T-cell (primary cell): ENCODE measurements around the gene RERE. TPM values are rescaled to one million over a fixed set of nuclear protein-coding genes. Genes with fewer than 3 reads are reported as not detected.

Source experiments
- ATAC-seq, 4 experiments: fragments of 200-7000 bp in 3 of 4; fragments of 150-1000 bp in 1 of 4; cut with Tn5 transposase; replicated peaks in 1 of 4; 1 replicate in 3 of 4; 2 replicates in 1 of 4; pipeline ENCODE4 v1.10.0; 2021; ENCODE audit warnings: moderate library complexity in 3 of 4, mild to moderate bottlenecking in 2 of 4, moderate number of reproducible peaks in 1 of 4
- CTCF ChIA-PET, 2 donors: fragments of 300-600 bp; sonication (Branson Sonifier 250); formaldehyde crosslinking; loops; one replicate each; lab custom pipeline; 2022; ENCODE audit warnings: antibody characterized with exemption in 2 of 2; lab: Charles Lee
- POLR2A ChIA-PET, 2 donors: fragments of 300-600 bp; sonication (Branson Sonifier 250); formaldehyde crosslinking; loops; one replicate each; lab custom pipeline; 2022; ENCODE audit warnings: antibody characterized with exemption in 2 of 2; lab: Charles Lee
- DNase-seq, 35 experiments: peaks; one replicate each; pipeline versions ENCODE4 v3.0.0 to v3.0.0-alpha.2; 2013 to 2023
- H3K27ac ChIP-seq: one replicate; pipeline ENCODE4 v1.5.1; 2013; ENCODE audit warnings: low read length
- H3K27me3 ChIP-seq, 2 experiments: replicated peaks in 1 of 2; 1 replicate in 1 of 2; 2 replicates in 1 of 2; pipeline versions ENCODE4 v1.6.1 to v1.7.0; 2013; ENCODE audit warnings: low read length in 1 of 2, mixed read lengths in 1 of 2; ENCODE audit not compliant: control insufficient read depth in 2 of 2, insufficient read depth in 2 of 2; ENCODE audit errors: extremely low read depth in 1 of 2
- H3K36me3 ChIP-seq, 2 donors: 1 replicate in 1 of 2; 2 replicates in 1 of 2; pipeline versions ENCODE4 v1.6.1 to v1.7.0; 2013; ENCODE audit warnings: low read length in 1 of 2; ENCODE audit not compliant: control insufficient read depth in 2 of 2, insufficient read depth in 1 of 2; ENCODE audit errors: extremely low read depth in 1 of 2
- H3K4me1 ChIP-seq, 2 experiments: 1 replicate in 1 of 2; 2 replicates in 1 of 2; pipeline versions ENCODE4 v1.6.1 to v1.7.0; 2013; ENCODE audit warnings: low read length in 2 of 2, mixed read lengths in 1 of 2; ENCODE audit not compliant: insufficient read depth in 2 of 2, control insufficient read depth in 1 of 2; ENCODE audit errors: extremely low read depth in 1 of 2
- H3K4me3 ChIP-seq, 2 donors: 1 replicate in 1 of 2; 2 replicates in 1 of 2; pipeline versions ENCODE4 v1.5.1 to v1.7.0; 2013; ENCODE audit warnings: mild to moderate bottlenecking in 2 of 2, low read length in 1 of 2, moderate library complexity in 1 of 2; ENCODE audit not compliant: control insufficient read depth in 1 of 2; ENCODE audit errors: extremely low read depth in 1 of 2
- H3K9me3 ChIP-seq: 2 replicates; pipeline ENCODE4 v1.7.0; 2013
- H3K27ac Mint-ChIP-seq, 2 donors: one replicate each; pipeline ENCODE4 v1.8.0; 2020 to 2021; ENCODE audit warnings: mild to moderate bottlenecking in 2 of 2, mixed read lengths in 2 of 2
- H3K27me3 Mint-ChIP-seq, 2 donors: one replicate each; pipeline ENCODE4 v1.8.0; 2021 to 2022; ENCODE audit warnings: mixed read lengths in 2 of 2
- H3K36me3 Mint-ChIP-seq: one replicate; pipeline ENCODE4 v1.8.0; 2021; ENCODE audit warnings: mixed read lengths
- H3K4me1 Mint-ChIP-seq, 3 donors: one replicate each; pipeline ENCODE4 v1.8.0; 2020 to 2022; ENCODE audit warnings: mixed read lengths in 3 of 3, mild to moderate bottlenecking in 1 of 3
- H3K4me3 Mint-ChIP-seq, 3 donors: one replicate each; pipeline ENCODE4 v1.8.0; 2020 to 2022; ENCODE audit warnings: mild to moderate bottlenecking in 3 of 3, mixed read lengths in 3 of 3, moderate library complexity in 3 of 3
- H3K9me3 Mint-ChIP-seq, 3 donors: one replicate each; pipeline ENCODE4 v1.8.0; 2020 to 2022; ENCODE audit warnings: mixed read lengths in 3 of 3
- WGBS: methylation state at CpG from one replicate; pipeline ENCODE4 v1.1.5; 2013; ENCODE audit warnings: missing lambda C conversion rate; ENCODE audit not compliant: insufficient coverage; 5-methylcytosine and 5-hydroxymethylcytosine counted together
- total RNA-seq, 35 experiments: library from RNA in 6 of 35; stranded (reverse) in 6 of 35; fragments of 120-200 nt in 1 of 35; gene quantifications; one replicate each; pipeline versions ENCODE4 v1.2.1 to v1.2.4 and lab custom pipeline; 2013 to 2026

RERE gene
- total RNA-seq, 5 donors from 2014 or later (not counting 1 experiment from before 2014, with no cell fraction given): 85.1 to 116 (median 103) TPM

DNA sequence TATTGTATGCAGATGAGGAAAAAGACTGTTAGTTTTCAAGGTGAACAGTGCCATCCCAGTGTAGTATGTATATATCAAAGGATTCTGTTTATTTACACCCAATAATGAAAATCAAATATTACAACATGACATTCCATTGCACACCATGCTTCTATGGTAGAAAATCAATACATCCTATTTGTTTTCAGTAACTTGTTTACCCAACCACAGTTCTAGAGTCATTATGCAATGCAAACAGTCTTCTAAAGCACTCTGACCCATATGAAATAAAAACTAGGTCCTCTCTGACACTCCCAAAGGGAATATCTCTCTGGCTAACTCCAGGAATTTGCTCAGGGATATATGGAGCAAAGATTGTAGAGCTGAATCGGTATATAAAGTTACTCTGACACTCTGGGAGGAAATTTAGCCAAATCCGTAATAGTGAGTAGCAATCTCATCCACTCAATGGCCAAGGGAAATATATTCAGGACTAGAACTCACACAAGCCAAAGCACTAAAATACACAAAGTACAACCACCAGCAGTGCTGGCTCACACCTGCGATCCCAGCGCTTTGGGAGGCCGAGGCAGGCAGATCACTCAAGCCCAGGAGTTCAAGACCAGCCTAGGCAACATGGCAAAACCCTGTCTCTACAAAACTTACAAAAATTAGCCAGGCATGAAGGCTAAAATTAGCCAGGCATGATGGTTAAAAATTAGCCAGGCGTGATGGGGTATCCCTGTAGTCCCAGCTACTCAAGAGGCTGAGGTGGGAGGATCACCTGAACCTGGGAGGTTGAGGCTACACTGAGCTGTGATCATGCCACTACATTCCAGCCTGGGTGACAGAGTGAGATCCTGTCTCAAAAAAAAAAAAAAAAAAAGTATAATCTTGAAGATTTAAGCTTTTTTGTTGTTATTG, 75.2 kb downstream of the RERE start:
- H3K36me3 Mint-ChIP-seq: peaks cover 22% of the 10 kb centered on the region
- POLR2A ChIA-PET: interaction anchor here in 1 of 2 donors (0.7 kb wide), 1 partner anchor 897 kb away, joined by 10 read pairs; no protein-coding TSS in a partner anchor
- no peaks in the 10 kb centered on the region for H3K27me3 Mint-ChIP-seq
- DNase-seq: no peak
- Histone ChIP-seq H3K36me3 (no peaks in the 10 kb centered on the region), H3K9me3 (peaks cover 3% of the 10 kb centered on the region), H3K27me3 (no peaks in the 10 kb centered on the region), H3K27ac (no peak overlapping the region), H3K4me1 (no peaks in the 10 kb centered on the region), H3K4me3 (no peak overlapping the region)
- no peak overlapping the region for H3K27ac Mint-ChIP-seq
- ATAC-seq: no peak
- peaks cover 4 to 5% (median 5%) of the 10 kb centered on the region in 3 donors for H3K9me3 Mint-ChIP-seq
- CTCF ChIA-PET: no interaction called here
- peaks cover 0 to 7% (median 2%) of the 10 kb centered on the region in 3 donors for H3K4me1 Mint-ChIP-seq
- WGBS: 100% methylated on average over 3 of the region's 6 CpGs
- H3K4me3 Mint-ChIP-seq: no peak overlapping the region

DNA sequence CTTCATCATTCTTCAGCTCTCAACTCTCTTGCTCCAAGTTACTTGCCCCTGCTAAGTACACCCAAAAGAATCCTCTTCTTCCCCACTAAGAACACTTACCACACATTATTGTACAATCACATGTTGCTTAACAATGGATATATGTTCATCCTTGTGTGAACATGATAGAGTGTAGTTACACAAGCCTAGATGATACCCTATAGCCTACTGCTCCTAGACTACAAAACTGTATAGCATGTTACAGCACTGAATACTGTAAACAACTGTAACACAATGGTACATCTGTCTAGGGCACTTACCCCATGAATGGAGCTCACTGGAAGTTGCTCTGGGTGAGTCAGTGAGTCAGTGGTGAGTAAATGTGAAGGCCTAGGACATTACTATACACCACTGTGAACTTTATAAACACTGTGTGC, 77.4 kb downstream of the RERE start:
- no peaks in the 10 kb centered on the region for H3K27me3 Mint-ChIP-seq
- no peaks in the 10 kb centered on the region for H3K4me1 Mint-ChIP-seq
- peaks cover 4 to 5% (median 5%) of the 10 kb centered on the region in 3 donors for H3K9me3 Mint-ChIP-seq
- Histone ChIP-seq H3K4me3 (no peak overlapping the region), H3K27me3 (no peaks in the 10 kb centered on the region), H3K9me3 (peaks cover 3% of the 10 kb centered on the region), H3K27ac (no peak overlapping the region), H3K4me1 (no peaks in the 10 kb centered on the region), H3K36me3 (no peaks in the 10 kb centered on the region)
- no peak overlapping the region for H3K4me3 Mint-ChIP-seq
- no peak overlapping the region for H3K27ac Mint-ChIP-seq
- peaks cover 31% of the 10 kb centered on the region for H3K36me3 Mint-ChIP-seq
- no peak for ATAC-seq
- ChIA-PET CTCF (interaction anchor here in 1 of 2 donors (0.6 to 1.2 kb wide), 4 partner anchors 11 to 677 kb away, joined by 3 to 5 read pairs (median 4); no protein-coding TSS in a partner anchor), POLR2A (interaction anchor here in 1 of 2 donors (0.6 kb wide), 1 partner anchor 161 kb away, joined by 3 read pairs; no protein-coding TSS in a partner anchor)
- DNase-seq: no peak

DNA sequence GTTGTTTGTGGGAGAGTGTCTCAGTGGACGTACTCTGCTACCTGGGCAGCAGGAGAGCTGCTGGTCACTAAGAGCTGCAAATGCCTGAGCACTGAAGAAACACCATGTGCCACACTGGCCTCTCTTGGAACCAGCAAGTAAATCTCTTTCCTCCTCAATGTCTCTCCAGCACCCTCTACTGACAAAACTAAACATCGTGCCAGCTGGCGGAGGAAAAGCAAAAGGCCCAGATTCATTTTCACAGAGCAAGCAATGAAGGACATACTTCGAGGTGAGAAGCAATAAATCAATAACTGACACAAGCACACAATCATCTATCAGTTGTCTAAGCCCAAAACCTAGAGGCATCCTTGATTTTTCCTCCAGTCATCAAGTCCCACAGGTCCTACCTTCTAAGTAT, 78.1 kb downstream of the RERE start:
- H3K9me3 Mint-ChIP-seq: peaks cover 4 to 5% (median 5%) of the 10 kb centered on the region in 3 donors
- POLR2A ChIA-PET: no interaction called here
- 100% methylated on average over 4 of the region's 4 CpGs for WGBS
- H3K27ac Mint-ChIP-seq: no peak overlapping the region
- CTCF ChIA-PET: no interaction called here
- Histone ChIP-seq H3K27me3 (no peaks in the 10 kb centered on the region), H3K4me1 (no peaks in the 10 kb centered on the region), H3K4me3 (no peak overlapping the region), H3K9me3 (peaks cover 3% of the 10 kb centered on the region), H3K36me3 (no peaks in the 10 kb centered on the region), H3K27ac (no peak overlapping the region)
- peaks cover 31% of the 10 kb centered on the region for H3K36me3 Mint-ChIP-seq
- H3K27me3 Mint-ChIP-seq: no peaks in the 10 kb centered on the region
- H3K4me1 Mint-ChIP-seq: no peaks in the 10 kb centered on the region
- no peak for ATAC-seq
- no peak overlapping the region for H3K4me3 Mint-ChIP-seq
- DNase-seq: no peak

- Mint-ChIP-seq H3K27ac (no peak overlapping the region), H3K36me3 (peaks cover 36% of the 10 kb centered on the region), H3K4me1 (no peaks in the 10 kb centered on the region), H3K27me3 (no peaks in the 10 kb centered on the region), H3K9me3 (peaks cover 8 to 10% (median 9%) of the 10 kb centered on the region in 3 donors), H3K4me3 (no peak overlapping the region)
- H3K27ac ChIP-seq: no peak overlapping the region
- ATAC-seq (no peak), DNase-seq (no peak)
- peaks cover 3% of the 10 kb centered on the region for H3K9me3 ChIP-seq
- no peaks in the 10 kb centered on the region for H3K27me3 ChIP-seq
- POLR2A ChIA-PET: interaction anchor here in 1 of 2 donors (0.6 kb wide), 1 partner anchor 17 kb away, joined by 3 read pairs; no protein-coding TSS in a partner anchor
- CTCF ChIA-PET: no interaction called here
- H3K4me3 ChIP-seq: no peak overlapping the region
- H3K4me1 ChIP-seq: no peaks in the 10 kb centered on the region
- no peaks in the 10 kb centered on the region for H3K36me3 ChIP-seq
Observed at GRCh38 chr1:8736927-8737326, 80.5 kb downstream of the RERE start.

DNA sequence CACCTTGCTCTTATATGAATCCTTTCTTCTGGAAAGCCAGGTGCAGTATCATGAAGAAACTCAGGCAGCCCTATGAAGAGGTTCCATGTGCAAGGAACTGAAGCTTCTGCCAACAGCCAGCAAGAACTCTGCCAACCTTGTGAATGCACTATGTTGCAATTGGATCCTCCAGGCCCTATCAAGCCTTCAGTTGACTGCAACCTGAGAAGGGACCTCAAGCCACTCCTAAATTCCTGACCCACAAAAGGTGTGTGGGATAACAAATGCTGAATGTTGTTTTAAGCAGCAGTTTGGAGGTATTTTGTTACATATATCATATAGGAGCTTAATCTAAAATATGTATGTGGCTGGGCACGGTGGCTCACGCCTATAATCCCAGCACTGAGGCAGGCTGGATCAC, 84.0 kb downstream of the RERE start:
- Mint-ChIP-seq H3K4me1 (peaks cover 0 to 2% (median 2%) of the 10 kb centered on the region in 3 donors), H3K27ac (no peak overlapping the region), H3K9me3 (peaks cover 4 to 10% (median 5%) of the 10 kb centered on the region in 3 donors), H3K4me3 (no peak overlapping the region), H3K27me3 (no peaks in the 10 kb centered on the region), H3K36me3 (peaks cover 28% of the 10 kb centered on the region)
- Histone ChIP-seq H3K27me3 (no peaks in the 10 kb centered on the region), H3K27ac (no peak overlapping the region), H3K9me3 (no peaks in the 10 kb centered on the region), H3K4me3 (no peak overlapping the region), H3K4me1 (no peaks in the 10 kb centered on the region), H3K36me3 (no peaks in the 10 kb centered on the region)
- DNase-seq (no peak), ATAC-seq (no peak)
- WGBS: no CpG with 5 or more reads among the region's 2 CpGs
- POLR2A ChIA-PET: no interaction called here
- CTCF ChIA-PET: no interaction called here

DNA sequence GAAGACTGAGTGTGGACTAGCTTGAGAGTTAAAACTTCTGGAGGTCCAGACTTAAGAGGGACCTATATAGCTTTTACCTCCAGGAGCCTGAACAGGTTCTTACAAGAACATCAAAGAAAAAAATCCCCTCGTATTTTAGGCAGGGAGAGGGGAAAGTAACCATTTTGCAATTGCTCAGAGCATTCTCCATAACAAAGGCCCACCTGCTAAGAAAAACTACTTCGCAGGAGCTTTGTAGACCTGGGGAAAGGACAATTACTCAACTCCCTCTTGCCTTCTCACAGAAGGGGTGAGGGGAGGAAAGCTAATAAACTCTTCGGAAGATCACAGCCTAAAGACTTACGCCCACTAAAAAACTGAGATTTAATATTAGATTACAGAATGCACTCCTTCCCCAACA, 86.3 kb downstream of the RERE start:
- H3K9me3 Mint-ChIP-seq: peaks cover 4 to 10% (median 5%) of the 10 kb centered on the region in 3 donors
- H3K4me1 Mint-ChIP-seq: peaks cover 6 to 8% (median 7%) of the 10 kb centered on the region in 3 donors
- Histone ChIP-seq H3K36me3 (no peaks in the 10 kb centered on the region), H3K9me3 (no peaks in the 10 kb centered on the region), H3K27ac (no peak overlapping the region), H3K4me1 (no peaks in the 10 kb centered on the region), H3K27me3 (no peaks in the 10 kb centered on the region), H3K4me3 (no peak overlapping the region)
- ATAC-seq (no peak), DNase-seq (no peak)
- no CpG with 5 or more reads among the region's 4 CpGs for WGBS
- H3K4me3 Mint-ChIP-seq: no peak overlapping the region
- no peaks in the 10 kb centered on the region for H3K27me3 Mint-ChIP-seq
- peaks cover 17% of the 10 kb centered on the region for H3K36me3 Mint-ChIP-seq
- ChIA-PET CTCF (interaction anchor here (0.6 to 4.3 kb wide), 4 partner anchors 169 to 693 kb away, joined by 3 to 22 read pairs (median 8); no protein-coding TSS in a partner anchor), POLR2A (no interaction called here)
- no peak overlapping the region for H3K27ac Mint-ChIP-seq
